Measurements from ENCODE around the gene TGM3.
"Not testable (repeated sequence)": the region's sequence is repeated elsewhere in the genome, so short reads cannot be mapped to it uniquely, and the experiment has no call there.

Gene TGM3

GRCh38 chr20:2261046-2261485 lies 34.7 kb upstream of the TGM3 start:
- DNase-seq (ENCODE audit: low read depth, low spot score): no peak
- Histone ChIP-seq H3K4me1 (ENCODE audit: control insufficient read depth, insufficient read depth, low read length) (no peaks in the 10 kb centered on the region), H3K9me3 (ENCODE audit: control insufficient read depth, insufficient read depth, low read length) (no peaks in the 10 kb centered on the region), H3K36me3 (ENCODE audit: control insufficient read depth, insufficient read depth, low read length) (no peaks in the 10 kb centered on the region), H3K4me3 (ENCODE audit: low read length) (no peak overlapping the region), H3K27ac (ENCODE audit: low read length) (no peak overlapping the region), H3K27me3 (ENCODE audit: control insufficient read depth, insufficient read depth, low read length) (no peaks in the 10 kb centered on the region)
- no CpG with 5 or more reads among the region's 8 CpGs for WGBS (ENCODE audit: insufficient coverage, insufficient read length)

GRCh38 chr20:2261629-2262028 lies 34.2 kb upstream of the TGM3 start:
- Histone ChIP-seq H3K4me1 (ENCODE audit: control insufficient read depth, insufficient read depth, low read length) (no peaks in the 10 kb centered on the region), H3K36me3 (ENCODE audit: control insufficient read depth, insufficient read depth, low read length) (no peaks in the 10 kb centered on the region), H3K27me3 (ENCODE audit: control insufficient read depth, insufficient read depth, low read length) (no peaks in the 10 kb centered on the region), H3K9me3 (ENCODE audit: control insufficient read depth, insufficient read depth, low read length) (no peaks in the 10 kb centered on the region), H3K4me3 (ENCODE audit: low read length) (no peak overlapping the region), H3K27ac (ENCODE audit: low read length) (no peak overlapping the region)
- DNase-seq (ENCODE audit: low read depth, low spot score): no peak
- WGBS (ENCODE audit: insufficient coverage, insufficient read length): no CpG with 5 or more reads among the region's 4 CpGs

- Histone ChIP-seq H3K27me3 (ENCODE audit: control insufficient read depth, insufficient read depth, low read length) (no peaks in the 10 kb centered on the region), H3K4me1 (ENCODE audit: control insufficient read depth, insufficient read depth, low read length) (no peaks in the 10 kb centered on the region), H3K9me3 (ENCODE audit: control insufficient read depth, insufficient read depth, low read length) (no peaks in the 10 kb centered on the region), H3K4me3 (ENCODE audit: low read length) (no peak overlapping the region), H3K27ac (ENCODE audit: low read length) (no peak overlapping the region), H3K36me3 (ENCODE audit: control insufficient read depth, insufficient read depth, low read length) (no peaks in the 10 kb centered on the region)
- DNase-seq (ENCODE audit: low read depth, low spot score): no peak
- no CpG with 5 or more reads among the region's 3 CpGs for WGBS (ENCODE audit: insufficient coverage, insufficient read length)
Measured at GRCh38 chr20:2264118-2264517, 31.7 kb upstream of the TGM3 start.

GRCh38 chr20:2264621-2265374 lies 31.0 kb upstream of the TGM3 start:
- DNase-seq (ENCODE audit: low read depth, low spot score); H3K36me3 ChIP-seq (ENCODE audit: control insufficient read depth, insufficient read depth, low read length); H3K27ac ChIP-seq (ENCODE audit: low read length); H3K4me3 ChIP-seq (ENCODE audit: low read length); H3K9me3 ChIP-seq (ENCODE audit: control insufficient read depth, insufficient read depth, low read length); H3K27me3 ChIP-seq (ENCODE audit: control insufficient read depth, insufficient read depth, low read length); H3K4me1 ChIP-seq (ENCODE audit: control insufficient read depth, insufficient read depth, low read length): not testable (repeated sequence)
- WGBS (ENCODE audit: insufficient coverage, insufficient read length): no CpG with 5 or more reads among the region's 12 CpGs

GRCh38 chr20:2273634-2274302 lies 22.0 kb upstream of the TGM3 start:
- no peaks in the 10 kb centered on the region for H3K36me3 ChIP-seq (ENCODE audit: control insufficient read depth, insufficient read depth, low read length)
- H3K27ac ChIP-seq (ENCODE audit: low read length): no peak overlapping the region
- H3K4me1 ChIP-seq (ENCODE audit: control insufficient read depth, insufficient read depth, low read length): peaks cover 2% of the 10 kb centered on the region; the same call in 1 of the 2 replicates
- WGBS (ENCODE audit: insufficient coverage, insufficient read length): no CpG with 5 or more reads among the region's 7 CpGs
- DNase-seq (ENCODE audit: low read depth, low spot score): no peak
- no peaks in the 10 kb centered on the region for H3K27me3 ChIP-seq (ENCODE audit: control insufficient read depth, insufficient read depth, low read length)
- H3K9me3 ChIP-seq (ENCODE audit: control insufficient read depth, insufficient read depth, low read length): no peaks in the 10 kb centered on the region
- no peak overlapping the region for H3K4me3 ChIP-seq (ENCODE audit: low read length)

DNA sequence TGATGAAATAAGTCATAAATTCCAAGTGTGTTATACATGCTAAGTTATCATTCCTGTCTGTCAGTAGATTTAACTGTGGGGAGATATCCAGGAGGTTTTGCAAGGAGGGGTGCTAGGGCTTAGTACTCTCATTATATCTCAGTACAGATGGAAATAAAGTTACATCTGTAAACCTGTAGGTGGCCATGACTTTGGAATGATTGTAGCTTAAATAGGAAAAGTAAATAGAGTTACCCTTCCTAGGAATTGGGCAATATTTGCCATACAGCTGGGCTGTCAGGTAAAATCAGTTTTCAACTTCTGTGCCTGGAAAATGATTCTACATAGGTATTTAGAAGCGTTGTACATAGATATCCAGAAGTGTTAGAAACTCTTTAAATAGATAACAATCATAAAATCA lies 19.8 kb upstream of the TGM3 start:
- no CpG with 5 or more reads among the region's 1 CpG for WGBS (ENCODE audit: insufficient coverage, insufficient read length)
- no peak for DNase-seq (ENCODE audit: low read depth, low spot score)
- no peaks in the 10 kb centered on the region for H3K27me3 ChIP-seq (ENCODE audit: control insufficient read depth, insufficient read depth, low read length)

GRCh38 chr20:2279253-2279779 lies 16.5 kb upstream of the TGM3 start:
- DNase-seq (ENCODE audit: low read depth, low spot score): no peak
- H3K4me3 ChIP-seq (ENCODE audit: low read length): no peak overlapping the region
- no peaks in the 10 kb centered on the region for H3K9me3 ChIP-seq (ENCODE audit: control insufficient read depth, insufficient read depth, low read length)
- H3K27me3 ChIP-seq (ENCODE audit: control insufficient read depth, insufficient read depth, low read length): no peaks in the 10 kb centered on the region
- no peaks in the 10 kb centered on the region for H3K36me3 ChIP-seq (ENCODE audit: control insufficient read depth, insufficient read depth, low read length)
- WGBS (ENCODE audit: insufficient coverage, insufficient read length): no CpG with 5 or more reads among the region's 5 CpGs
- H3K4me1 ChIP-seq (ENCODE audit: control insufficient read depth, insufficient read depth, low read length): peaks cover under 1% of the 10 kb centered on the region; the same call in 1 of the 2 replicates
- no peak overlapping the region for H3K27ac ChIP-seq (ENCODE audit: low read length)

More for the DNA sequence above, 19.8 kb upstream of the TGM3 start:
- no peaks in the 10 kb centered on the region for H3K9me3 ChIP-seq (ENCODE audit: control insufficient read depth, insufficient read depth, low read length)
- peaks cover 2% of the 10 kb centered on the region; the same call in 1 of the 2 replicates for H3K4me1 ChIP-seq (ENCODE audit: control insufficient read depth, insufficient read depth, low read length)
- no peak overlapping the region for H3K27ac ChIP-seq (ENCODE audit: low read length)
- no peak overlapping the region for H3K4me3 ChIP-seq (ENCODE audit: low read length)
- H3K36me3 ChIP-seq (ENCODE audit: control insufficient read depth, insufficient read depth, low read length): no peaks in the 10 kb centered on the region

DNA sequence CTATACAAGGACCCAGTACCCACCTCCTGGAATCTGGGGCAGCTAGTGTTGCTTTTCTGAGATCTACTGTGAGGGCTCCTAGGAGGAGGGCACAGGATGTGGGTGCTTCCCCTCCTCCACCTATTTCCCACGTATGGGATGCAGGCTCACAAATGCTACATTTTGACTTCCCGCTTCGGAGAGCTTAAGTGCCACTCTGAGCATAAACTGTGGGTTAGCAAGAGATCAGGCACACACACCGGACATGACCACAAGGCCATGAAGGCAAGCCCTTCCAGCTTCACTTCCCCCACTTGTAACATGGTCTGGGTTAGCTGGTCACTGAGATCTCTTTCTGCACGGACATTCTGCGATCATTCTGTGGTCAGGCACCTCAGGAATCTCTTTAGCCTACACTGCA lies 15.7 kb upstream of the TGM3 start:
- WGBS (ENCODE audit: insufficient coverage, insufficient read length): no CpG with 5 or more reads among the region's 6 CpGs
- H3K27ac ChIP-seq (ENCODE audit: low read length): no peak overlapping the region
- no peaks in the 10 kb centered on the region for H3K36me3 ChIP-seq (ENCODE audit: control insufficient read depth, insufficient read depth, low read length)
- H3K27me3 ChIP-seq (ENCODE audit: control insufficient read depth, insufficient read depth, low read length): no peaks in the 10 kb centered on the region
- no peaks in the 10 kb centered on the region for H3K4me1 ChIP-seq (ENCODE audit: control insufficient read depth, insufficient read depth, low read length)
- no peak for DNase-seq (ENCODE audit: low read depth, low spot score)
- no peaks in the 10 kb centered on the region for H3K9me3 ChIP-seq (ENCODE audit: control insufficient read depth, insufficient read depth, low read length)
- no peak overlapping the region for H3K4me3 ChIP-seq (ENCODE audit: low read length)

GRCh38 chr20:2281563-2281962 lies 14.2 kb upstream of the TGM3 start:
- no CpG with 5 or more reads among the region's 3 CpGs for WGBS (ENCODE audit: insufficient coverage, insufficient read length)
- H3K9me3 ChIP-seq (ENCODE audit: control insufficient read depth, insufficient read depth, low read length): no peaks in the 10 kb centered on the region
- H3K36me3 ChIP-seq (ENCODE audit: control insufficient read depth, insufficient read depth, low read length): no peaks in the 10 kb centered on the region

GRCh38 chr20:2282181-2282580 lies 13.6 kb upstream of the TGM3 start:
- no peak for DNase-seq (ENCODE audit: low read depth, low spot score)
- WGBS (ENCODE audit: insufficient coverage, insufficient read length): no CpG with 5 or more reads among the region's 5 CpGs
- no peaks in the 10 kb centered on the region for H3K9me3 ChIP-seq (ENCODE audit: control insufficient read depth, insufficient read depth, low read length)
- no peak overlapping the region for H3K4me3 ChIP-seq (ENCODE audit: low read length)
- H3K27ac ChIP-seq (ENCODE audit: low read length): no peak overlapping the region
- H3K4me1 ChIP-seq (ENCODE audit: control insufficient read depth, insufficient read depth, low read length): no peaks in the 10 kb centered on the region
- H3K27me3 ChIP-seq (ENCODE audit: control insufficient read depth, insufficient read depth, low read length): no peaks in the 10 kb centered on the region
- H3K36me3 ChIP-seq (ENCODE audit: control insufficient read depth, insufficient read depth, low read length): no peaks in the 10 kb centered on the region

More at GRCh38 chr20:2281563-2281962, 14.2 kb upstream of the TGM3 start:
- Histone ChIP-seq H3K4me1 (ENCODE audit: control insufficient read depth, insufficient read depth, low read length) (no peaks in the 10 kb centered on the region), H3K27ac (ENCODE audit: low read length) (no peak overlapping the region), H3K4me3 (ENCODE audit: low read length) (no peak overlapping the region), H3K27me3 (ENCODE audit: control insufficient read depth, insufficient read depth, low read length) (no peaks in the 10 kb centered on the region)
- no peak for DNase-seq (ENCODE audit: low read depth, low spot score)

All from iPS DF 6.9 (cell line).